GM21447 (cell line): ENCODE results near the gene FAM120B.

Source experiments
- ATAC-seq: cut with Tn5 transposase; IDR thresholded peaks from one replicate; pipeline ENCODE4 v1.9.1; 2021; ENCODE audit not compliant: unreplicated experiment

Gene FAM120B

DNA sequence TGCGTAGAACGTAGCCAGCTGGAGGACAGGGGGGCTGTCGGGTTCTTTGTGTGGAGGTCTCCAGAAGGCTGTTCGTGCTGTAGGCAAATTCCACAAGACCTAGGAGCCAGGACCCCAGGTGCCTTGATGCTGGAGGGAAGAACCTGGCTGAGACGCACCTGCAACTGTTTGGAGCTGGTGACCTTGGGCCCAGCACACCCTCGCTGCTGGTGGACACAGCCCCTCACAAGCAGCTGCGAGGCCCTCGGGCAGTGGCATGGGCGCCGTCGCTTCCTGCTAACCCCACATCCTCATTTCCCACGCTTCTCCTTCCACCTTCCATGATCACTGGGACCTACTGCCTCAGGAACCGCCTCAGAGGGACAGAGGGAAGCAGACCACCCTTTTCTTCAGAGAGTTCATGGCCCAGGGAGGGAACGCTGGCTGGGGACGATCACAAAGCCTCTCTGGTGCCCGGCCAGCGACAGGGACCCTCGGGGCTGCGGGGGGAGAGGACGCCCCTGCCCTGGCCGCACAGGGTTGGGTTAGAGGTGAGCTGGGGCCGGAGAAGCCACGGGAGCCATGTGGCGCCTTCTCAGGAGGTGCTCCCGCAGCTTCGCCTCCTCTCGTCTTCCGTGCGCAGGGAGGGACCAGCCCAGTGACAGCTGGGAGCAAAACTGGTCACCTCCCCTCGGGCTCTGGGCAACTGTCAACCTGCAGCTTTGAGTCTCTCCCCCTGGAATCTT lies 34.1 kb upstream of the FAM120B start:
- ATAC-seq, result no peak

DNA sequence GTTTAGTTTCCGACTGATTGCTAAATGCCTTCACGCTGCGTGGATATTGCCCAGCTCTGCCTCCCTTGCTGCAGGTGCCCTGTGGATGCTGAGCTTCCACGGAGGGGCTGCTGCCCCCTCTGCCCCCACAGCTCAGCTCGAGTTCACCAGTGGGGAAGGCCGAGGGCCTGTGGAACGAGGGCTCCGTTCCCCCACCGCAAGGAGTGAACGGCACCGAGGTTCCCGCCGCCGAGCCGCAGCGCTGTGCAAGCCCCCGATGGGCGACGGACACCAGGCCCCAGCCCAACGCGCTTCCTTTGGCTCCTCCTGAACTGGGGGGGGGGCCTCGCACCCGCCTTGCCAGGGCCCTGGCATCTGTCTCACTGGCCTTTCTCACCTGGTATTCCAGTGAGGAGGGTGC lies 33.4 kb upstream of the FAM120B start:
- no peak for ATAC-seq

- ATAC-seq, result no peak
These were observed 32.9 kb upstream of the FAM120B start for GRCh38 chr6:170273681-170274080.

GRCh38 chr6:170274713-170275560 lies 31.6 kb upstream of the FAM120B start:
- no peak for ATAC-seq

GRCh38 chr6:170276369-170277057 lies 30.0 kb upstream of the FAM120B start:
- ATAC-seq, result no peak

DNA sequence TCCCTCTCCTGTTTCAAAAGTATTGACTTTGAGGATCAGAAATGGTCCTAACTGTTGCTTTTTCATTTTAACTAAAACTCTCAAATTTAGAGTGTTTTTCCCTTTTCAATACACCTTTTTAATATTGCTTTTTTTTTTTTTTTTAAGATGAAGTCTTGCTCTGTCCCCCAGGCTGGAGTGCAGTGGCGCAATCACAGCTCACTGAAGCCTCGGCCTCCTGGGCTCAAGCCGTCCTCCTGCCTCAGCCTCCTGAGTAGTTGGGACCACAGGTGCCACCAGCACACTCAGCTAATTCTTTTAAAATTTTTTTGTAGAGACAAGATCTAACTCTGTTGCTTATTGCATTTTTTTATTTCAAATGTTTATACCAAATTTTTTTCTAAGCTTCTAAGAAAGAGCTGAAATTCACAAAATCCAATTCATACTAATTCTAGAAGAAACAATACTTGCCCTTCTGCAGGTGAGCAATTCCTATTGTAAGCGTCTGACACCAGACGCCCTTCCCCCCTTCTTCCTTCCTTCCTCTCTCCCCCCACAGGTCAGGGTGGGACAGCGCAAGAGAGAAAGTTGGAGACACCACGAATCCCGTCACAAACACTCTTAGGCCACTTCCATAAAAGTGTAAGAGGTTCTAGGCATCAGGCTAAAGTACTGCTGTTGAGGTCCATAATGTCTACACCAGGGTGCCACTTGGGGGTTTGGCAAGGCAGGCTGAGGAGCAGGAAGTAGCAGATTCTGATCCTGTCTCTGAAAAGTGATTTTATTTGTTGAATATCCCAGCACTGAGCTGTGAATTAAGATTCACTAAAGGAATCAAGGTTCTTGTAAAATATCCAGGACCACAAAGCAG lies 28.4 kb upstream of the FAM120B start:
- no peak for ATAC-seq

DNA sequence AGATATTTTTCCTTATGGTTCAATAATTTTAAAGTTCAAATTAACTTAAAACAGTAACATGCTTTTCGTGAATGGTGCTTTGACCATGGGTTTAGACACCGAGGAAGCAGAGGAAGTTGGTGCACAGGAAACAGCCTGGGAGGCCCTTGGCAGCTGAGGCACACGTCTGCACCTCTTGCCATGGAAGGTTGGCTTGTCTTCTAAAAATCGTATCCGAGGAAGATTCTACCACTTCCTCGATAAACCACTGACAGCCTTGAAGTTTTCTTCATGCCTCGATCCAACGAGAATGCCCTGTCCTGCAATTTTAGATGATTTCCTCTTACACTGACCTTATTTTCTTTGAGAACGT lies 27.8 kb upstream of the FAM120B start:
- ATAC-seq, result no peak

DNA sequence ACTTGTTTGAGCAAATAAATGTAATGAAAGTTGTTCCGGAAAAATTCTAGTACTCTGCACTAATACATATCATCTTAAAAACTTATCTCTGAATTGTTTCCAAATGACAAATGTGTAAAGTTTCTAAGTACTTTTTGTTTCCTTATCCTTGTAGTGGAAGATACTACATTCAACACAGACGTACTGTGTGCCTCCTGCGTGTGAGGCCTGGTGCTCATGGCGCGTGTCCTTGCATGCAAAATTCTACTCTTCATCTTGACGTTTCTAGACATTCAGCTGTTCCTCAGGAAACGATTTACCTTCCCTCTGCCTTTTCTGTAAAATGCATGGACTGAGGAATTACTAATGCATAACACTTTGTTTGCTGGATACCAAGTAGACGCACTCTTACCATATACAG lies 27.1 kb upstream of the FAM120B start:
- ATAC-seq, result no peak

- ATAC-seq, result no peak
These were observed 26.4 kb upstream of the FAM120B start for GRCh38 chr6:170279977-170280688.

GRCh38 chr6:170280689-170281045 lies 25.9 kb upstream of the FAM120B start:
- no peak for ATAC-seq

DNA sequence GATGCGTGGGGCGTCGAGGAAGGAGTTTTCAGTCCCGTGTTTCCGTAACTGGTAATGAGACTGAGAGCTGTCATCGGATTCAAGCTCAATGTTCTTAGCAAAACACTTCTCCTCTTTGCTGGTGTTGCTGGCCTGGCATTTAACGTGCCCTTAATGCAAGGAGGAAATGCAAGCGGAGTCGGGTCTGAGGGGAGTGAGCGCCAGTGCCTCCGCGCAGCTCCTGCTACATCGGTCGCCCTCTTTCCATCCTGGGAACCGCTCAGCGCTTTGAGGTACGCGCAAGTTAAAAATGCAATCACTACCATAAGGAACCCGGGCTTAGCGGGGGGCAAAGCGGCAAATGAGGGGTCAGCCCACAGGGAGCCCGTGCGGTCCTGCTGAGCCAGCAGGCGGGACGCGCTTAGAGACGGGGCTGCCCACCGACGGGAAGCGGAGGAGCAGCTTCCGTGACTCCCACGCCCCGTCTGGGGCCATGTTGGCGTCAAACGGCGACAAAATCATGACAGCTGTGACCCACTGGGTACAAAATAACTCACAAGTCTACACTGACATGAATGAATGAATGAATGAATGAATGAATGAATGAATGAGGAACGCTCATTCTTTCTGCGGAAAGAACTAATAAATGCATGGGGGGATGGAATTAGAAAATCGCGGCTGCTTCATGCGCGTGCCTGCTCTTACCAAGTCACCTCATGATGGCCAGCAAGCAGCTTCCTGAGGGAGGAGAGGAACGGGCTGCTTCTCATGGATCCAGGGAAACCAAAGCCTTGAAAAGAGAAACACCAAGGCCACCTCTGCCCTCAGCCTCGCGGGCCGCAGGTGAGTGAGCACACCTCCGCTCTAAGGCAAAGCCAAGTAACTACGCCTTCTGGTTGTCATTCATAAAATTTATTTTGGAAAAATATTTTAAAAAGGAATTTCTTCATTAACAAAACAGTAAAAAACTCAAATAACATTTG lies 24.9 kb upstream of the FAM120B start:
- no peak for ATAC-seq

DNA sequence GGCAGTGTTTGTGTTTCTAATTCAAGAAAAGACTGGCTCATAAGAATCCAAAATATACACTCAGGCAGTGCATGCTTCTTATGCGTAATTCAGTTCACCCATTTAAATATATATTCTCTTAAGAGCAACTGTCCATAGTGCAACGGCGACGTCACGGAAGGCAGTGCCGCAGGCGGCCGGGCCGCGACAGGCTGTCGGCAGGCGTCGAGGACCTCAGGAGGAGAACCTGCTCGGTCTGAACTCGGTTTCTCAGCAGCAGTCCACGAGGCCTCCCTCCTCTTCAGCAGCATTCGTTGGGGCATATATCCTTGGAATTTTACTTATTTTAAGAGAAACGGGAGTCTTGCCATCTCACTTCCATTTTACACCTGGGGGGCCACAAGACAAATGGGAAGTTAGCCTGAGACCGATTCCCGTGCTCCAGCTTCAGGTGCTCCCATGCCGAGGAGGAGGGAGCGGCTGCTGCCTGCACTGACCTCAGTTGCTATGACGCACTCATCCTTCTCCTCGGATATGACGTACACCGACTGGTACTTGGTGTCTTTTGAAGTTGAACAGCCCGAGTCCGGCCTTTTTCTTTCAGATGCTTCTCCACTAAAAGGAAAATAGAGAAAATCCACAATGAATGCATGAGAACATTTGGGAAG lies 23.9 kb upstream of the FAM120B start:
- ATAC-seq, result no peak

- no peak for ATAC-seq
These were observed 23.1 kb upstream of the FAM120B start for GRCh38 chr6:170283212-170284081.

DNA sequence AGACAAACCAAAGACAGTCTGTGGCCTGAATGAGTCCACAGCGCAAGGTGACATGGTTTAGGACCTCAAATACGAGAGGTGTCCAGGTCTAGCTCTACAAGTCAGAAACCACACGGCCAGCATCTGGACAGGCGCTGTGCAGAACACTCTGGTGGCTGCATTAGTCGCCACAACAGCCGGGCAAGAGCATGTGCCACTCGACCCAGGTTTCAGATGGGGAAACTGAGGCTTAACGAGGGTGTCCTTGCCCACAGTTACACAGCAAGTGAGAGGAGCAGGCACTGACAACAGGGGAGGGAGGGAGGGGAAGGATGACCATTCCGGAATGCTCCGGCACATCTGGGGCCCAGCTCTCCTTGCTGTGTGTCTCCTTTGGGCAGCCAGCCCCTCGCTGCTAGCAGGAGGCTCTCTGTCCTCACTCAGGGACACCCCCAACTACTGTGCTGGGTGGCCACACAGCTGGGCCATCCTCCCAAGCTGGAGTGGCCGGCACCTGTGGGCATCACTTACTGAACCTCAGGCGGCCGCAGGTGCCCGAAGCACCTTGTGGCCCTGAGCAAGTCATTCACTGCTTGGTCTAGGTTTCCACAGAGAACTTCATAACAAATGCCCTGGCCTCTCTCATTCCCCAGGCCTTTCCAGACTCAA lies 22.3 kb upstream of the FAM120B start:
- no peak for ATAC-seq

DNA sequence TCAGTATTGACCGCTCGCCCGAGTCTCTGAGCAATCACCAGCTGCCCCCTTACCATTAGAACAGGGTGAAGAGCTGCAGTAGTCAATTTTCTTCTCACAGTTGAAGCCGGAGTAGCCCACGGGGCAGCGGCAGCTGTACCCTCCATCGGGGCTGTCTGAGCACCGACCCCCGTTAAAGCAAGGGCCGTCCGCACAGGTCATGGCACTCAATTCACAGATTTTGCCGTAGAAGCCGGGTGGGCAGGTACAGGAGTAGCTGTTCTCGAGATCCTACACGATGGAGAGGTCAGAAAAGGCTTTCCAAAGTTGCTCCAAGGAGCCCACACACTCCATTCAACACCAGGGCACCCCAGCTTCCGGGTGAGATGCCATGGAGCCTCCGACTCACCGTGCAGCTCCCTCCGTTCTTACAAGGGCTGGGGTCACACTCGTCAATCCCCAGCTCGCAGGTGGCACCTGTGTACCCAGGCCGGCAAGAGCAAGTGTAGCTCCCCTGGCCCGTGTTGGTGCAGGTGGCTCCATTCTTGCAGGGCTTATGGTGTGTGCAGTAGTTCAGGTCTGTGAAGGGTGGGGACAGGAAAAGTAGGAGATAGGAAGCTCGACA lies 21.6 kb upstream of the FAM120B start:
- no peak for ATAC-seq

GRCh38 chr6:170285482-170285881 lies 21.1 kb upstream of the FAM120B start:
- no peak for ATAC-seq
